GM18517 (cell line): ENCODE results near the gene OR52E4.

Source experiments
- ATAC-seq: cut with Tn5 transposase; IDR thresholded peaks from one replicate; pipeline ENCODE4 v1.9.1; 2021; ENCODE audit warnings: mild to moderate bottlenecking, moderate library complexity; ENCODE audit not compliant: unreplicated experiment

OR52E4 gene

GRCh38 chr11:5880329-5880728 lies at the start of gene OR52E4:
OR52E4 (plus strand) TSS chr11:5880629; CDS start chr11:5884293, 3,664 bp downstream.
- no peak for ATAC-seq

- ATAC-seq: no peak
These were observed 49.1 kb upstream of the OR52E4 start for GRCh38 chr11:5831196-5831829.

- ATAC-seq: no peak
These were observed 47.0 kb upstream of the OR52E4 start for GRCh38 chr11:5833446-5833845.

GRCh38 chr11:5837695-5838094 lies 42.7 kb upstream of the OR52E4 start:
- ATAC-seq: no peak

GRCh38 chr11:5841797-5842196 lies 38.6 kb upstream of the OR52E4 start, which contains the start of gene OR52E6:
OR52E6 (minus strand) TSS chr11:5841897; CDS start chr11:5841897, 0 bp downstream.
- ATAC-seq: no peak

- no peak for ATAC-seq
These were observed 33.7 kb upstream of the OR52E4 start for GRCh38 chr11:5846701-5847100.

GRCh38 chr11:5847711-5848110 lies 32.7 kb upstream of the OR52E4 start:
- no peak for ATAC-seq

- ATAC-seq: no peak
These were observed 29.4 kb upstream of the OR52E4 start for GRCh38 chr11:5851002-5851401.

- no peak for ATAC-seq
These were observed 22.8 kb upstream of the OR52E4 start, which contains the start of gene OR52E8 for GRCh38 chr11:5857590-5857989. OR52E8 (minus strand) TSS chr11:5857690; CDS start chr11:5857690, 0 bp downstream.

GRCh38 chr11:5865826-5866225 lies 14.6 kb upstream of the OR52E4 start:
- ATAC-seq: no peak

- ATAC-seq: no peak
These were observed 1.9 kb upstream of the OR52E4 start for GRCh38 chr11:5878564-5878963.

- no peak for ATAC-seq
These were observed 1.3 kb downstream of the OR52E4 start for GRCh38 chr11:5881756-5882155.

GRCh38 chr11:5887172-5887571 lies 6.7 kb downstream of the OR52E4 start:
- no peak for ATAC-seq

GRCh38 chr11:5887661-5888060 lies 7.2 kb downstream of the OR52E4 start:
- ATAC-seq: no peak

GRCh38 chr11:5891216-5891800 lies 10.9 kb downstream of the OR52E4 start:
- no peak for ATAC-seq

GRCh38 chr11:5892908-5893307 lies 12.5 kb downstream of the OR52E4 start, which contains the start of gene OR52E5:
OR52E5 (plus strand) TSS chr11:5893208; CDS start chr11:5900777, 7,569 bp downstream.
- ATAC-seq: no peak

GRCh38 chr11:5899534-5899933 lies 19.1 kb downstream of the OR52E4 start:
- ATAC-seq: no peak

GRCh38 chr11:5910540-5910939 lies 30.1 kb downstream of the OR52E4 start:
- ATAC-seq: no peak

GRCh38 chr11:5922749-5923426 lies 42.5 kb downstream of the OR52E4 start:
- ATAC-seq: peak; percentile 83

GRCh38 chr11:5923427-5923776 lies 43.0 kb downstream of the OR52E4 start:
- peak; percentile 39 for ATAC-seq

GRCh38 chr11:5923794-5924193 lies 43.4 kb downstream of the OR52E4 start:
- peak; percentile 10 for ATAC-seq

GRCh38 chr11:5928271-5928670 lies 47.8 kb downstream of the OR52E4 start:
- no peak for ATAC-seq
